Kidney capillary endothelial cell (primary cell): ENCODE measurements around the gene SLC6A18.

Experiments used
- DNase-seq: peaks from one replicate; pipeline ENCODE4 v3.0.0-alpha.2; 2018; ENCODE audit warnings: low spot score

Gene SLC6A18, protein sequence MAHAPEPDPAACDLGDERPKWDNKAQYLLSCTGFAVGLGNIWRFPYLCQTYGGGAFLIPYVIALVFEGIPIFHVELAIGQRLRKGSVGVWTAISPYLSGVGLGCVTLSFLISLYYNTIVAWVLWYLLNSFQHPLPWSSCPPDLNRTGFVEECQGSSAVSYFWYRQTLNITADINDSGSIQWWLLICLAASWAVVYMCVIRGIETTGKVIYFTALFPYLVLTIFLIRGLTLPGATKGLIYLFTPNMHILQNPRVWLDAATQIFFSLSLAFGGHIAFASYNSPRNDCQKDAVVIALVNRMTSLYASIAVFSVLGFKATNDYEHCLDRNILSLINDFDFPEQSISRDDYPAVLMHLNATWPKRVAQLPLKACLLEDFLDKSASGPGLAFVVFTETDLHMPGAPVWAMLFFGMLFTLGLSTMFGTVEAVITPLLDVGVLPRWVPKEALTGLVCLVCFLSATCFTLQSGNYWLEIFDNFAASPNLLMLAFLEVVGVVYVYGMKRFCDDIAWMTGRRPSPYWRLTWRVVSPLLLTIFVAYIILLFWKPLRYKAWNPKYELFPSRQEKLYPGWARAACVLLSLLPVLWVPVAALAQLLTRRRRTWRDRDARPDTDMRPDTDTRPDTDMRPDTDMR

DNA sequence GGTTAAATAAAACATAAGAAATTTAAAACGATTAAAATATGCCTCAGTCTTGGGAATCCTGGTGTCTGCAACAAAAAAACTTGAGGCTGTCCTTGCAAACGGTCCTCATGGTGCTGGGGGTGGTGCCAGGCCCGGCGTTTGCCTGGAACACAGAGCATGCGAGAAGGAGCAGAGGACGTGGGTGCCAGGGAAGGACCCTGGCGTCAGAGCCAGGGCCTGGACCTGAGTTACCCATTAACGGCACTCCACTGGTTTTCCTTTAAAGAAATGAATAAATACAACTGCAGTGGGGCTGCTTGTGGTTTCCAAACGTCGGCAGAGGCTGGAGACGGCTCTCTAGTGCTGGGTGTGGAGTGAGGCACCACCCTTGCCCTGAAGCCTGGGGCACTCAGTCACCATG is at the start of gene SLC6A18:
Gene SLC6A18 (plus strand): TSS at position 301 of the 400 bp plus-strand sequence. CDS start 97 bp downstream, at position 398.
- DNase-seq, result no peak

DNA sequence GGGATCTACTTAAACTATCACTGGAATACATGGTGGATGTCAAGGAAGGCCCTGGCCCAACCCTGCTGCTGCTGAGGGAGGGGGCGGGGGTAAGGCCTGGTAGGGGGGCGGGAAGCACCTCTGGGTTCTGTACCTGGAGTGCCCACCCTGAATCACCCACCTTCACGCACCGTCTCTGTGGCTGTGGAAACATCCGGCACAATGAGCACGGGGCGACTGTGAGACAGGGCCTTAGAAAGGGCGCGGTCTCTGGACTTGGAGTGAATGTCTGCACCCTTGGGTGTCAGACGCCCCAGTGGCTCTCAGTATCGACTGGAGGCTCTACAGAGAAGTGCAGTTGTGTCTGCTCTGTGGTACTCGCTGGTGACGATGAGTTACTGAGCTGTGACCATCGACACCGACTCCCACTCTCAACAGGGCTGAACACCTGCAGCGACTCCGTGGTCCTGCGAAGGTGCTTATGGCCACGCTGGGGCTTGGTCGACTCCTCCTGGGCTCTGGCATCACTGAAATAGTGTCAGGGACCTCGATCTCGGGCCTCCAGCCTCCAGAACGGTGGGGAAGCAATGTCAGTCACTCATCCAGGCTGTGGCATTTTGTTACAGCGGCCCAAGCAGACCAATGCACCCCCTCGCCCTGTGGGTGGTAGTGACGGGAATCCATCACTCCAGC is 49.2 kb upstream of the SLC6A18 start:
- no peak for DNase-seq

DNA sequence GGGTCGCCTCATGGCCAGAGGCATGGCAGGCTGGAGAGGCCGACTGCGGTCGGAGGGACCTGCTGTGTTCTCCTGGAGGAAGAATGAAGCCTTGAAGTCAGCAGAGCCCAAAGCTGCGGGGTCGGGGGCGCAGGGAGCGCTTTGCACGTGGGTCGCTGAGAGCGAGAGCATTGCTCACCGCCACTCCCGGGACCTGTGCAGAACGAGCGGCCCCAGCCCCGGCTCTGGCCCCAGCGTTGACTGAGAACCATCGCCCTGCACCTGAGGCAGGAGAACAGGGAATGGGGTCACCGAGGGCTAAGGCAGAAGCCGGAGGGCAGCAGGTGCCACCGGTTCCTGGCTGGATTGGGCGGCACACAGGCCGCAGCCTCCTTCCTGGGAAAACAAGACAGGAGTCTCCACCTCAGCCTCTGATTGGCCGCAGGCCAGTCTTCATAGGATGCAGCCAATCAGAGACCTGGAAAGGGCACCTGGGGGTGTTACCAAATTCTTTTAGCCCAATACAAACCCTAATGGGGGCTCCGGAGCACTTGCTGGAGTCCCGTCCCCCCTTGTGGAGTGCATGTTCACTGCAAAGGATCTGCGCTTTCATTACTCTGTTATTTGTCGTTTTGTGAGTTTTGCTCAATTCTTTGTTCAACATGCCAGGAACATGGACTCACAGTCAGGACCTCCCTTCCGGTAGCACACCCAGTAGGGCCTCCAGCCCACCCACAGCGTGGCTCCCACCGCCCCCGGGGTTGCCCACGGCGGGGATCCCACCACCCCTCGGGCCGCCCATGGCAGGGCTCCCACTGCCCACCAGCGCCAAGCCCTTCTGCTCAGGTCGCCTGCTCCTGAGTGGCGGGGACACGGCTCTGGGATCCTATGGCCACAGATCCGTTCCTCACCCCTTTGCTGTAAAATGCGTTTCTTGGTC is 48.4 kb upstream of the SLC6A18 start:
- no peak for DNase-seq

DNA sequence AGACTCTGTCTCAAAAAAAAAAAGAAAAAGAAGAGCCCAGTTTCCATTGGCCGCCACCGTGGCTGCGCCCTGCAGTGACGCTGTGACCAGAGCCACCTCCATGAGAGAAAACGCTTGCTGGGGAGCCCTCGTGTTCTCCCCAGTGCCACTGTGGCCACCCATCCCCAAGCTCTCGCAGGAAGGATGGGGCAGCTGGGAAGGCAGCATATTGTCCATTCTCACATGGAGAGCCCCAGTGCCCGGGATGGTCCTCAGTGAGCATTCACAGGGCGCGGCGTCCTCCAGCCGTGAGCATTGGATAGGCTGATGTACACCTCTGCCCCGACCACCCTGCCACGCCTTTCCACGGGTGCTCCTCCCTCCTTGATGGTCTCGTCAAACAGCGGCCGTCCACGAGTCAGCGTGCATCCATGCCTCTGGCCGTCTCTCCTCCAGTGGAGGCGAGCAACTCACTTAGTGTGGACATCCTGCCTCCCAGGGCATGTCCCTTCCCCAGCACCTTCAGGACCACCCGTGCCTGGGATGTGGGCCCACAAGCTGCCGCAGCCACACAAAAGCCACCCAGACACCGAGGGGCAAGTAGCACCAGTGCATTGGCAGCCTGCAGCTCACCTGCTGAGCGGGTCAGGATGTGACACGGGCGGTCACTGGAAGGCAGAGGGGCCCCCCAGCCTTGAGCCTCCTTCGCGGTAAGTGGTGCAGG is 47.2 kb upstream of the SLC6A18 start:
- DNase-seq, result no peak

DNA sequence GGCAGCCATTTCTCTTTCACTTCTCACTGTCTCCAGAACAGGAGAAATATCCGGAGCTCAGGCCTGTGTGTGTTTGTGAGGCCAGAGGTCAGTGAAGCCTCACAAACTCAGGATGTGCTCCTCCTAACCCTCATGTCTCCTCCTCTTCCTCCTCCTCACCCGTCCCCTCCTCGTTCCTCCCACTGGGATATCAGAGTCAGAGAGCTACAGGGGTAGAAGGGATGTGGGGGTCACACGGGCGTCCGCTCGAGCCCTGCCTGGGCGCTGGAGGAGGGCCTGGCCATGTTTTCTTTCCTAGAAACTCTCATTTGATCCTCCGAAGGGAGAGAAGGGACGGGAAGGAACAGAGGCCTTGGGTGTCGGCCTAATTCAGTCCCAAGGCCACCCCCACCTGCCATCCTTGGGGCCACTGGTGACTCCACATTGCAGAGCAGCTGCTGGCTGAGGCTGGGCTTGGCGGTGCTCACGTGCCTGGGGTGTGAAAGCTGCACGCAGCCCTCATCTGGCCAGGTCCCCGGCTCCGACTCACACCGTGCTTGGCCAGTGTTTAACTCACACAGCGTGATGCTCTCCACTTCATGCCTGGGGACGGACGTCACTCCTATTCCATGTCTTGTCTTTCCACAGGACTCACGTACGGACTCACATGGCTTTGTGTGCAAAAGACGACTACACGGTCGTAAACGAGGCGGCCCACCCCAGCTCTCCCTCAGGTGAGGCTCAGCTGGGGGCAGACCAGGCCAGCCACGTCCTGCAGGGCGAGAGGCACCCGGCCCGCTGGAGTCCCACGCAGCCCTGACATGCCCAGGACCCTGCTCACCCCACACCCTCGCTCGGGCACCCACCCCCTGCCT is 46.4 kb upstream of the SLC6A18 start:
- no peak for DNase-seq

DNA sequence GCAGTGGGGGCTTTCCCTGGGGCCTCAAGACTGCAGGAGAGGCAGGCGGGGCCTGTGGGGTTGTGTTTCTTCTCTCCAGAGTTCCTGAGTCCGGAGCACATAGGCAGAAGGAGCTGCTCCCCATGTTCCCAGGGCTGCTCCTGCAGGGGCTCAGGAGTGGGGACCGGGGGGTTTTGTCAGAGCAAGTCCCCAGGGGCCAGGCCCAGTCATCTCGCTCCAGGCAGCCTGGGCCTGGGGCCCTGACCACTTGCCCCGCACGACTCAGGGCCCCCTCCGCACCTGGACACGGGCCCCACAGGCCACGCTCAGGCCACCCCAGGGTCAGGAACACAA is 45.8 kb upstream of the SLC6A18 start:
- DNase-seq, result no peak

DNA sequence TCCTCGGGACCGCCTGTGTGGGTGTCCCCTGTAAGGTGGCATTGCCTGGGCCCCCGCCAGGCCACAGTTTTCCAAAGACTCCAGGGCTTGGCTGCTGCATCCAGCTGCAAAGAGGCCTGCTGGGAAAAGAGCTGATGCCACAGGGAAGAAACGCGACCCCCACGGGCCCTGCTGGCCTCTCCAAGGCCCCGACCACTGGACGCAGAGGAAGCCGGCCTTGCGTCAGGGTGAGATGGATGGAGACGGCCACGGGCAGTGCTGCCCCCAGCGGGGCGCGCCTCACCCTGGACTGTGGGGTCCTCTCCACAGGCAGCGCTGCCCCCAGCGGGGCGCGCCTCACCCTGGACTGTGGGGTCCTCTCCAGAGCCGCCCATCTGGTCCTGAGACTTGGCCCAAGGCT is 45.1 kb upstream of the SLC6A18 start:
- no peak for DNase-seq

DNA sequence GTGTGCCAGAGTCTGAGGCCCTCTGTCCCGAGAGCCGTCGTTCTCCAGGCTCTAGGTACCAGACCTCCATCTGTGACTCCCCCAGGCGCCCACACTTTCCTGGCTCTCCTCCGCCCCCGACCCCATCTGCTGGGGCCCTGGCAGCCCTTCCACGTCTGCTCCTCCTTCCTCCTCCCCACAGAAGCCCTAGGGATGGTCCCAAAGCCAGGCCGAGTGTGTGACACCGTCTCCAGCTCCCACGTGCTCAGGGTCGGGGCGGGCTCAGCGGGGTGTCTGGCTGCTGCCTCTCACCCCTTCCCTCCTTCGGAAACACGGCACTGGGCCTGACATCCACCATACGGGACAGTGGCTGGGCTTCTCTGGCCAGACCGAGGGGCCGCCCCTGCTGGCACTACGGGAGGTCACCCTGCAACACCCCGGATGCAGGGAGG is 44.3 kb upstream of the SLC6A18 start:
- DNase-seq, result no peak

DNA sequence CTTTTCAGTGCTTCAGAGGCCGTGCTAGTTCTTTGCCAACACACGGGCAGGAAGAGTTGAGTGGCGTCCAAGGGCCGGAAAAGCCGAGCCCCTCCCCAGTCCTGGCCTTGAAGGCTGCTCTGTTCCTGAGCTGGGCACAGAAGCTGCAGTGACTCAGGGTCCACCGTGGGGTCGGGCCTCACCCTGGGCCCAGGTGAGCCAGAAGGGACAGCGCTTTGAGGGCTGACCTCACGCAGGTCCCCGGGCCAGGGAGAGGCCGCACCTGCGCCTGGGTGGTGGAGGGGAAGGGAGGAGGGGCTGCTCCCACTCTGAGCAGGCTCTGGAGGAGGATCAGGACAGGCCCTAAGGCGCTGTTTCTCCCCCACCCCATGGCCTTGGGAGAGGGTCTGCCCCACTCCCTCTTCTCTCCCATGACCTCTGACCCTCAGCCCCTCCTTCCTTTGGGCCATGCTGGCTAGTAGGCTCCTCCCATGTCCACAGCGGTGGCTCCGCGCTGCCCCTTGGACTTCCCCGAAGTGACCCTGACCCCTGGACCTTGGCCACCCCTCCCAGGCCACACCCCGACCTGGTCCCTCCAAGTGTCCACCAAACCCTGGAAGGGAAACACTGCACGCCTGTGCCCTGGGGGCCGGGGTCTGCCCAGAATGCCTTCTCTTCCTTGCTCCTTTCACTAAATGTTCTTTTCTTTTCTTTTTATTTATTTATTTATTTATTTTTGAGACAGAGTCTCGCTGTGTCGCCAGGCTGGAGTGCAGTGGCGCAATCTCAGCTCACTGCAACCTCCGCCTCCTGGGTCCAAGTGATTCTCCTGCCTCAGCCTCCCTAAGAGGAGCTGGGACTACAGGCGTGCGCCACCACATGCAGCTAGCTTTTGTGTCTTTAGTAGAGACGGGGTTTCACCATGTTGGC is 43.5 kb upstream of the SLC6A18 start:
- no peak for DNase-seq

DNA sequence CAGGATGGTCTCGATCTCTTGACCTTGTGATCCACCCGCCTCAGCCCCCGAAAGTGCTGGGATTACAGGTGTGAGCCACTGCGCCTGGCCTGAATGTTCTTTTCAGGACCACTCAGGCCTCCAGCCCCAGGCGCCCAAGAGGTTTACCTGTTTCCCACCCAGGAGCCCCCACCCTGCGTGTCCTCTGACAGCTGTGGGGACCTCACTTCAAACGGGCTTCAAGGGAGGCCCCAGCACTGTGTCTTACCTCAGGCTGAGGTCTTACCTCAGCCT is 42.9 kb upstream of the SLC6A18 start:
- no peak for DNase-seq

DNA sequence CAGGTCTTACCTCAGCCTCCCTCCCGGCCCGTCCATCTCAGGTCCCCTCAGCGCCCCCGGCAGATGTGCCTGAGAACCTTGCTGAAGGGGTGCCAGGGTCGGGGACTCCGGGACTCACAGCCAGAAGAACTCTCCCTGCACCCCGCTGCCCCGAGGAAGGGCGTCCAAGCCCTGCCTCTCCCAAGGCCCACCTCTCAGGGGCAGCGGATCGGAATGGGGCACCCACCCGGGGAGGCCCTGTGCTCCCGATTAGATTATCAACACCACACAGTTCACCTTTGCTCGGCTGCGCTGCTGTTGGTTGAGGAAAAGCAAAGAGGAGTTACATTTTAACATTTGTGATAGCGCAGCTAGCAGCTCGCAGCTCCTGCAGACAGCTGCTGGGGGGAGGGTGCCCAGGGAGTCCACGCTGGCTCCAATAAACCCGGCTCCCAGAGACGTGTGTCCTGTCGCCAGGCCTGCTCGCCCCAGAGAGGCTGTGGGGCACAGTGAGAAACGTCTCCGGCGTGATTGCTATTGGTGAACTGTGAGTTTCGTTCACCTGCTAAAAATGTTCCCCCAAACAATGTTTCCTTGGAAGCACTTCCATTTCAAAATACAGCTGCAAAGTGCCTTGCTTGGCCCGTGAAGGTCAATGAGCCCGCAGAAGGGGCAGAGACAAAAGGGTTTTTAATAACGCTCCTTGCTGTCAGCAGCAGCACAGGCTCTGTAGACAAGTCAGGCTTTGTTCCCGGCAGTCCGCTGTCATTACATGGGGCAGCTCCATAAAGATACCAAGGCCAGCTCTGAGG is 42.4 kb upstream of the SLC6A18 start:
- DNase-seq, result no peak

DNA sequence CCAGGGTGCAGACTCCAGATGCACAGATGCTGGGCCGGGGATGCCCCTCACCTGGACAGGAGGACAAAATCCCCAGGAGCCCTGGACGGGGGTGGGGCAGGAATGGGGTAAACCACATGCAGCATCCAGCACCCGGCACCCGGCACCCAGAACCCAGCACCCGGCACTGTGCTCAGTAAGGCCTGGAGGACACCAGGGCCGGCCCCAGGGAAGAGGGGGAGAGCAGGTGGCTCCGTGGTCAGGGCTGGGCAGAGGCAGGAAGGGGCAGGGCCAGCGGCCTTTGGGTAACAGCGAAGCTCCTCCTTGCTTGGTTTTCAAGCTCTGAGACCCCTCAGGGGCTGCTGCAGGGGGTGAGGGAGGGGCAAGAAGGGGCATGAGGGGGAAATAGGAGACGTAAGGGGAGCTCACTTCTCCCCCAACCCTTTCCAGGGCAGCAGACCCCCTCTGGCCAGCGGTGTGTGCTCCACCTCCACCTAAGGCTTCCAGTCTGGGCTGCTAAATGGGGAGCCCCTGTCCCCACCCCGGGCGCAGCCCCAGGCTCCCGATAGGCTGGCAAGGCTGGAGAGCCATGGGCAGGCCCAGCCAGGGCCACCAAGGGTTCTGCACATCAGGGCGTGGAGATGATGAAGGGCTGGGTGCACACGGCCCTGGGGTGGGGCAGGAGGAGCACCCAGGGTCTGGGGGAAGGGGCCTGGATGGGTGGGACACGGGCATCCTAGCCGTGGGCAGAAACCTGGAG is 41.6 kb upstream of the SLC6A18 start:
- no peak for DNase-seq

DNA sequence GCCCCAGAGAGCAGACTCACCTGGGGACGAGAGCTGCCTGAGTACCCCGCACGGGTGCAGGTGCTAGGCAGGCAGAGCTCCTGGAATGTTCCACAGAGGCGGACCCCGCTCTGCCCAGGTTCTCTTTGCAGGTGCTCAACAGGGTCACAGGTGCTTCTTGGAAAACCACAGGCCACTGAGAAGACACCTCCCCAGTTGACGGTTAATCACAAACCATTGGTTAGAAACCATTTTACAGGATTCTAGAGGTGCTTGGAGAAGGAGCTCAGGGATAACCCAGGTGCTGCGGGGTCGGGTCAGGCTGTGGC is 41.1 kb upstream of the SLC6A18 start:
- DNase-seq, result no peak

DNA sequence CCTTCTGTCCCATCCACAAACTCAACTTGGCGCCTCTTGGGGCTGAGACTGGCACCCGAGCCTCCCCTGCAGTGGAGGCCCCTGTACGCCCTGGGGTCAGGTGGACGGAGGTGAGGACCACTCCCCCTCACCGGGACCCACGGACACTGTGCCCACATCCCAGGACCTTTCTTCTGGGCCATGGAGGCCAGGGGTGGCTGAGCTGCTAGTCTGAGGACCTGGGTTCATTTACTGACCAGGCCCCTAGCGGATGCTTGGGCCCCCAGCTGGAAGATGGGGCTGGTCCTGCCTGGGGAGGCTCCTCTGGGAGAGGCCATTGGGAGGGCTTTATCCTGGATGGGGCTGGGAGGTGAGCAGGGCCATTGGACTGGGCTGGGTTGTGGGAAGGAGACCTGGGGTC is 40.7 kb upstream of the SLC6A18 start:
- DNase-seq, result no peak

DNA sequence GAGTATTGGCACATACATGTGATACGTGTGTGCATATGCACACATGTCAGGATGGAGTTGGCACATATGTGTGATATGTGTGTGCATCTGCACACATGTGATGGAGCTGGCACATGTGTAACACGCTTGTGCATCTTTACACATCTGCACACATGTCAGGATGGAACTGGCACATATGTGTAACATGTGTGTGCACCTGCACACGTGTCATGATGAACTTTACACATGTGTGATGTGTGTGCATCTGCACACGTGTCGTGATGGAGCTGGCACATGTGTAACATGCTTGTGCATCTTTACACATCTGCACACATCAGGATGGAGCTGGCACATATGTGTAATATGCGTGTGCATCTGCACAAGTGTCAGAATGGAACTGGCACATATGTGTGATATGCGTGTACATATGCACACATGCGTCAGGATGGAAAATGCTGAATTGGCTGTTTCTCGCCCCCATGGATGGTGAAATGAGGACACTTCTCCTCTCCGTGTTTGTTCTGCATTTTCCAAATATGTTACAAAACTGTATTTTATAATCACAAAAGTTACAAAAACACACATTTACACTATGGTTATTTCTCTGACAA is 40.0 kb upstream of the SLC6A18 start:
- no peak for DNase-seq

DNA sequence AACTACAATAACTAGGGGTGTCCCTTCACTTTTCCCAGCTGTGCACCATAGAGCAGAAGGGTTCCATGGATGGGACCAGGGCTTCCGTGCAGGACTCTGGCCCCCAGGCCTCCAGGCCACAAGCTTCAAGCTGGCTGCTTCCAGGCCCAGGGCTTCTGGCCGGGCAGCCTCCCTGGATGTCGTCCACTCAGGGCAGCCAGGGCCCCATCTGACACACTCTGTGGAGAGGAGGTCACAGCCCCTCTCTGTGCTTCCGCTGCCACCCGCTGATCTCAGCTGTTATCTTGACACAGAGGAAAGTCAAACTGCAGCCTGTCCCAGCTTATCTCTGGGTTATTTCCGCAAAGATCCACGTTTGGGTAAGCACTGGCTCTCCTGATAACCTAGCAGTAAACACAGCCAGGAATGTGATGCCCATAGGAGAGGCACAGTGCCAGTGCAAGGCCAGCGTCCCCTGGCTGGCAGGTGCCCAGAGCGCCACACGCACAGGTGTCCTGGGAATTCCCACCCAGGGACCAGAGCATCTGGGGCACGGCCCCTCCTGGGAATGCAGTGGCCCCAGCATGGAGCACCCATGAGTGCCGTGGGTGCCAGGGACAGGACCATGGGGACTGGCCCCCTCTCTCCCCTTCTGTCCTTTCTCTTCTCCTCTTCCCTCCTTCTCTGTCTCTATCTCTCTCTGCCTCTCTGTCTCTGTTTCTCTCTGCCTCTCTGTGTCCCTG is 39.4 kb upstream of the SLC6A18 start:
- no peak for DNase-seq
